T-helper 2 cell treated with Interferon-gamma antibody and Interleukin-4, amounts not matched to agents 100 ng/mL and 5 ng/mL, for 36 hours (primary cell): ENCODE data around the gene CRISP3. TPM values are rescaled to one million over a fixed set of nuclear protein-coding genes. Genes with fewer than 3 reads are reported as not detected.
"Not testable (repeated sequence)": the region's sequence is repeated elsewhere in the genome, so short reads cannot be mapped to it uniquely, and the experiment has no call there.

Source experiments
- intact Hi-C: fragments of 100-400 bp; cut with micrococcal nuclease; formaldehyde crosslinking; loops from one replicate; pipeline ENCODE4 v1.15.1; 2023
- total RNA-seq: library from RNA; stranded (reverse); gene quantifications from 2 replicates; pipeline ENCODE4 v1.2.3, GENCODE V29; 2022

The CRISP3 gene
- not detected in 2 replicates for total RNA-seq

GRCh38 chr6:49744259-49744658 lies at the start of gene CRISP3:
TSS of gene CRISP3 (minus strand) at chr6:49744388. CDS start at chr6:49744367, 21 bp downstream.
- intact Hi-C loops: no loop called here

DNA sequence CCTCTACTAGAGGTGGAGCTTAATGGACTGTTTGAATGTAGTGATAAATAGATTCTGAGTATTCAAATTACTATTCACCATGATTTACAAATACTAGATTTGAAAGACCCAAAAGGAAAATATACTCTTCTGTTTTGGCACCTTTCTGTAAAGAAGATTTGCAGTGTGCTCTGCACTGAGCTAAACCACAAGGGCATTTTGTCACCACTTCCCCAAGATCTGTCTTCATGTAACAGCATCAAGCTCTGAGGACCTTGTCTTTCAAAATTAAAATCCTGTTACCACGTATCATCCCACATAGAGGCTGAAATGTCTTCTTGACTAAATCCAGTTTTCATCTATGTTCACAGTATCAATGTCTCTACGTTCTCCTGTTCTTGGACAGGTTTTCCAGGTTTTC lies 46.2 kb upstream of the CRISP3 start:
- intact Hi-C loops: no loop called here

- intact Hi-C loops: no loop called here
Measured at GRCh38 chr6:49787176-49787575, 43.0 kb upstream of the CRISP3 start, which contains the start of gene PGK2. TSS of gene PGK2 (minus strand) at chr6:49787285. CDS start at chr6:49787187, 98 bp downstream.

GRCh38 chr6:49784272-49784671 lies 40.1 kb upstream of the CRISP3 start:
- intact Hi-C loops: no loop called here

GRCh38 chr6:49782725-49783124 lies 38.5 kb upstream of the CRISP3 start:
- intact Hi-C loops: no loop called here

GRCh38 chr6:49782293-49782692 lies 38.1 kb upstream of the CRISP3 start:
- intact Hi-C loops: no loop called here

GRCh38 chr6:49776444-49776843 lies 32.3 kb upstream of the CRISP3 start:
- intact Hi-C loops: no loop called here

DNA sequence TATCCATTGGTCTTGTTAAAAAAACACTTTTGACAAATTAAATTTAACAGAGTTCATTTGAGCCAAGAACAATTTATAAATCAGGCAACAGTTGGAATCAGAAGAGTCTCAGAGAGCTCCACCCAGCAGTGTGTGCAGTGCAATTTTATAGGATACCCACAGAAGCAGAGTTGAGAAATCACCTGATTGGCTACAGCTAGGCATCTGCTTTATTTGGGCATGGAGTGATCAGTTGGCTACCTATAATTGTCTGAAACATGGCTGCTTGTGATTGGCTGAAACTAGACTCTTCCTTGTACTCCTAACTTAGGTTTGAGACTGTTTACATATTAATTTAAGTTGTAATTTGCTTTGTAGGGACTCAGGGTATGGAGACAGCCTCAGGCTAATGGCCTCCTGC lies 30.9 kb upstream of the CRISP3 start:
- intact Hi-C loops: no loop called here

GRCh38 chr6:49772285-49772684 lies 28.1 kb upstream of the CRISP3 start:
- intact Hi-C loops: no loop called here

DNA sequence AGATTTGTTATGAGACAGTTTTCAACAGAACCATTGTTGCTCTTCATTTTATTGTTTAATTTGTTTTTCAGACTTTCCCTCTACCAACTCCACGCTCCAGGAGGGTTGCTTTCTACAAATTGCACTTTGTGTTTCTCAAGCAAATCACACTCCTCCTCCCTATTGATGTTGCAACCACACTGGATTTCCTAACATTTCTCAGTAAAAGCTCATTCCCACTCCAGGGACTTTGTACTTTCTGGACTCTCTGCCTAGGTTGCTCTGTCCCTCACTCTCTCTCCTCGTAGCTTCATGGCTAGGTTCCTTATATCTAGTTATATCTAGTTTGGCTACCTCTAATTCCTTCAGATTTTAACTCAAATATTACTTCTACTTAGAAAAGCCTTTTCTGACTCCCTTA lies 22.6 kb upstream of the CRISP3 start:
- intact Hi-C loops: no loop called here

- intact Hi-C loops: no loop called here
Measured at GRCh38 chr6:49764571-49765236, 20.5 kb upstream of the CRISP3 start.

DNA sequence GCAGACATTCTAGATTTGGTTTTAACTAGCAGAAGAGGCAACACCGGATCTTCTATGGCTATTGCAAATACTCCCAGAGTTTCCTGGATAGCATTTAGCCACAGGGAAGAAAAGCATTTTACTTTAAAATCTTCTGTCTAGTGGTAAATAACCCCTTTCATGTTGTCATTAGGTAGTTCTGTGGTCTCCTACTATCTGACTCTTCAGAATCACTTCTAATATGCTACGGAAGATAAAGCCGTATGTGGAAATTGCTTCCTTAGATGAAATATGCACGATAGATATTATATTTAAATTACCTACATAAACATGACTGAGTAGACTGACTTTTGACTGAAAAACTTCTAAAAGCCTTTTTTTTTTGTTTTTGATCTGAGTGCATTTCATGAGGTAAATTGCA lies 759 bp downstream of the CRISP3 start:
- intact Hi-C loops: no loop called here

DNA sequence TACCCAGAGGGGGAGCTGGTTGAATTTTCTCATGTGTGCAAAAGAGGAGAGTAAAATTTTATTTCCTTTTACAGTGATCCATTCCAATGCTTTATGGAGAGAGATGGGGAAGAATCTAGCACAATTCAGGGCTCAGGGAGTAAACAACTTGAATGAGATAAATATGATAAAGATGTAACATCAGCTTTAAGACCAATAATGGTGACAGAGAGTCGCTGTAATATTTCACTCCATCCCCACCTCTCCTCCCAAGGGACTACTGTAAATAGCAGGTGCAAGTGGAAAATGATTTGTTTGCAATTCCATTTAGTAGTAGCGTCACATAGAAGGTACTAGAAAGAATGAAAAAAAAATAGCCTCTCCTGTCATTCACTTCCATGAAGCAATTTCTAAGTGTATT lies 4.8 kb downstream of the CRISP3 start:
- intact Hi-C loops: no loop called here

GRCh38 chr6:49736017-49736508 lies 8.1 kb downstream of the CRISP3 start:
- intact Hi-C loops: no loop called here

- intact Hi-C loops: no loop called here
Measured at GRCh38 chr6:49733680-49734079, 10.5 kb downstream of the CRISP3 start.

DNA sequence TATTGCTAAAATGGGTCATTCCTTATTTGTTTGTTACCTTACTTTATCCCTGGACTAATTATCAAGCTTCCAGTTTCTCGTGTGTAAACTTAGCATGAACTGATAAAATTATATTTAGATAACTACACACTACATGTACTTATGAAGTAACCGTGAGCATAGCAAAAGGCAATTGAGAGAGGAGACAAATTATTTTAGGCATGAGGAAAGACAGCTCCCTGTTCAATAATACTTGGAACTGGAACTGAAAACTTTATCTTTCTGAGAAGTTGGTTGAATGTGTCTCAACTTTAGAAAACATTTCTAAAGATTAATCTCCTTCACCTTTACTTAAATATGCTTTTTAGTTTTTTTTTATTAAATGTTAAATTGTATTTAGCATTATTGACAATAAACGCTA lies 11.4 kb downstream of the CRISP3 start:
- intact Hi-C loops: no loop called here

DNA sequence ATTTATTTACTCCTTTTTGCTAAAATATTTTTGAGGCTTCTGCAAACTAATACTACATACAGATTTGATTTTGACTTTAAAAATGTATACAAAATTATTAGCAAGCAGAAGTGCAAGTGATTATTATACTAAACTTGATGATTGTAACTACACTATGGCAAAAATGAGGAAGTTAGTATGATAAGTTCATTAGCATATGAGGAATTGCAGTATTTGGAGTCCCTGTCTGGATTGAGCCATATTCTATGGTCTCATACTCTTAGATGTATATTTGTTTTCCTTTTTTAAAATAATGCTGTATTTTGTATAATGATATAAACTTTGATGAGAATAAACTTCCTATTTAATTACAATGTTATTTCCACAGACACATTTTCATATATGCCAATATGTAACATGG lies 13.9 kb downstream of the CRISP3 start:
- intact Hi-C loops: no loop called here

GRCh38 chr6:49723917-49724316 lies 20.3 kb downstream of the CRISP3 start:
- intact Hi-C loops: not testable (repeated sequence)

DNA sequence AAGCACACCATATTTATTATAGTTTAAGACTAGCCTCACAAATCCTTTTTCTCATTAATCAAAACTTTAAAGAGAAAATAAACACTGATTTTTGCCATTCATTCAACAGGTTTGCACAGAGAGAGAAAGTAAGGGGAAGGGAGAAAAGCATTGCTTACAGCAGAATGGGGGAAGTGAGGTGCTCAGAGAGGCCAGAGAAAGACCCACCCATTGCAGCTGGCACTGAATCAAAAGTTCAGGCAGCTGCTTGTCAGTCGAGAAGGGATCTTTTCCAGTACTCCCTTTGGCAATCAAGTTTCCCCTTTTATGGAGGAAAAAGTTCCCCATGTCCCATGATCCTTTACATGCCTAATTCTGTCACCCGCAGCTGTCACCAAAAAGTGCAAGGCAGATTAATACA lies 22.9 kb downstream of the CRISP3 start:
- intact Hi-C loops: no loop called here

- intact Hi-C loops: no loop called here
Measured at GRCh38 chr6:49720372-49720771, 23.8 kb downstream of the CRISP3 start.

DNA sequence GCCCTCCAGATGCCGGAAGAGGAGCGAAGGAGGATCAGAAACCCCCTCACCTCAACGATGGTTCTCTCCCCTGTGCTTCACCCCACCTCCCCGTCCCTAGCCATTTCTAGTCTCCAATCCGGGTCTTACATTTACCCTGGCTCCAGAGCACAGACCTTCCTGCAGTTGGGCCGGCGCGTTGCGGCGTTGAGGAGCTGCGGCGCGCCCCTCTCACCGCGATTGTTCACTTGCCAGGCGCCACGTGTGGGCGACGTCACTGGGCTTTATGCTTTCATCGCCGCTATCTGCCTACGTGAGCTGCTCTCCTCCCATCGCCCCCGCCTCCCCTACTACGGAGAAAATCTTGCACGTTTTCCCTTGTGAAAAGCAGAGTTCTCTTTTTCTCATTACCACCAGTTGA lies 30.8 kb downstream of the CRISP3 start, which contains the start of gene CRISP2:
CRISP2 (minus strand) TSS at position 198 of the 400 bp plus-strand sequence. CDS start 4,347 bp downstream, outside the sequence.
- intact Hi-C loops: no loop called here

DNA sequence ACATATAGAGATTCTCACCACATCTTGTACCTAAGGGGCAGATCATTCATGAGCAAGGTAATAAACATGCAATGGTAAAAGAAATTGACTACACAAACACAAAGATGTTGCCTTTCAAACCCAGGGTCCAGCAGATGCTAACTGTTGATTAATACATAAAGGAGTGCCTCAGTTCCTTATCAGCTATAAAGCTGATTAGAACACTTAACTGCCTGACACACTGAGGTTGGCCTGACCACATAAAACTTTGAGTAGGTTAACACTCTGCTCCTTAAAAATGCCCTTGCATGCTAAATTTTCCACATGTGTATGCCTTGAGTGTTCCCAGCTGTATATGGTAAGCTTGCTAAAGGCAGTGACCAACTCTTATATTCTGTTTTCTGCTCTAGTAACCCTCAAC lies 45.7 kb downstream of the CRISP3 start:
- intact Hi-C loops: no loop called here

GRCh38 chr6:49693512-49693911 lies 50.7 kb downstream of the CRISP3 start:
- intact Hi-C loops: no loop called here
